VCaP (cell line): ENCODE results near the gene SLC4A9.

Source experiments
- H3K27ac ChIP-seq: fragments of 450-650 bp; 2 replicates; pipeline ENCODE4 v1.5.1; 2017
- CTCF ChIP-seq: fragments of 450-650 bp; conservative IDR thresholded peaks from 2 replicates; pipeline ENCODE4 v1.5.1; 2017; ENCODE audit warnings: mild to moderate bottlenecking, moderate library complexity

Gene SLC4A9

DNA sequence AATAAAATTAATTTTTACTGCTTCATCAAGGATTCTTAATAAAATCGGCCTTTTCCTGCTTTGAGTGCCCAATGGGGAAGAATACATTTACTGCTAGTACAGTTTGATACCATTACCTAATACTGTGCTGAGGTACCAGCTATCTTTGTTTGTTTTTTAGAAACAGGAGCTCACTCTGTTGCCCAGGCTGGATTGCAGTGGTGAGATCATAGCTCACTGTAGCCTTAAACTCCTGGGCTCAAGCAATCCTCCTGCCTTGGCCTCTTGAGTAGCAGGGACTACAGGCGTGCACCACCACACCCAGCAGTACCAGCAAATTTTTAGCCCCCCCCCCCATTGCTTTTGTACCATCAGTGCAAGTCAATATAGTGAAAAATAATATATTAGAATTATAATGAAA, 28.1 kb downstream of the SLC4A9 start:
- no peak for TF ChIP-seq CTCF
- no peak overlapping the region for H3K27ac ChIP-seq

DNA sequence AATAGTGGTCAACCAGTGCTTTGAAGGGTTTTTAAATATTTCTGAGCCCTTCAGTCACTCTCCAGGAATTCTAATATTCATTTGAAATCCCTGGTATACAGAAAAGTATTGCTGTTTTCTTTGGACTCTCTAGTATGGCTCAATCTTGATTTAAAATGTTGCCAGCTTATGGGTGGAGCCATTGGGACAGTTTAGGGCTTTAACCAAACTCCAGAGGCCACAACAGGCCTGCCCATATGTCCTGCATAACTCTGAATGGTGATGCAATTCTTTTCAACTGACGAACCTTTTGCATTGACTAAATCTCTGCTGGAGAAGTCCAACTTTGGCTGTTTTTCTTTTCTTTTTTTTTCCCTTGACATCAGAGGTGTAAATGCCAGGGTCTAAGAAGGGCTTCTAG, 31.3 kb downstream of the SLC4A9 start:
- no peak for TF ChIP-seq CTCF
- H3K27ac ChIP-seq: no peak overlapping the region

DNA sequence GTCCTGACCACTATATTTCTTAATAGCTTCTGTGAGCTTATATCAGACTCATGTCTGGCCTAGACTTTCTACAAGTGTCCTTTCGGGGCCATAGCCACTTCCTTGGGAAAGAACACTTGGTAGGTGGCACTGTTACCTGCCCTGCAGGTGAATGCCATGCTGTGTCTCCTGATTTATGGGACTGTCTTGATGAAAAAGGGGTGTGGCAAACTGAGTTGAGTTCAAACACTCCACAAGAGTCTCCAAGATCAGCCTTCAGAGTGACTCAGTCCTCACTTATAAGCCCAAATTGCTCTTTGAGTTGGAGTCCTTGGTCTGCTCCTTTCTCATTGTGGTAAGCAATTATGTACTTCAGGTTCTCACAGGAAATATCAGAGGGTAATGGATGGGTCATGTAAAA, 31.7 kb downstream of the SLC4A9 start:
- no peak overlapping the region for H3K27ac ChIP-seq

DNA sequence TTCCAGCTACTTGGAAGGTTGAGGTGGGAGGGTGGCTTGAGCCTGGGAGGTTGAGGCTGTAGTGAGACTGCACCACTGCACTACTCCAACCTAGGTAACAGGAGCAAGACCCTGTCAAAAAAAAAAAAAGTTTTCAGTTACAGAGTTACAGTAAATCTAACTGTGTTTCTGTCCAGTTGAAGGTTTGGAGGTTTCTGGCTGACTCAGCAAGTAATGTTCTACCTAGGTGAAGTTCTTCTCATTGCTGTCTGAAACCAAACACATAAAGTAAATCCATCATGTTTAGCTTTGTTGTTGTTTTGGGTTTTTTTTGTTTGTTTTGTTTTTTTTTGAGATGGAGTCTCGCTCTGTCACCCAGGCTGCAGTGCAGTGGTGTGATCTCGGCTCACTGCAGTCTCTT, 33.7 kb downstream of the SLC4A9 start:
- TF ChIP-seq CTCF: no peak
- no peak overlapping the region for H3K27ac ChIP-seq

More for the DNA sequence above, 31.7 kb downstream of the SLC4A9 start:
- TF ChIP-seq CTCF: no peak

- peak overlapping the region; percentile 95 for H3K27ac ChIP-seq
- no peak for TF ChIP-seq CTCF
Measured at GRCh38 chr5:140398379-140398811, 38.4 kb downstream of the SLC4A9 start.

GRCh38 chr5:140399979-140400729, 40.2 kb downstream of the SLC4A9 start:
- peak overlapping the region; percentile 95 for H3K27ac ChIP-seq
- no peak for TF ChIP-seq CTCF

GRCh38 chr5:140400730-140401361, 40.9 kb downstream of the SLC4A9 start:
- H3K27ac ChIP-seq: peak overlapping the region; percentile 95
- no peak for TF ChIP-seq CTCF
